Measurements from ENCODE around the gene JUNB.

The JUNB gene

DNA sequence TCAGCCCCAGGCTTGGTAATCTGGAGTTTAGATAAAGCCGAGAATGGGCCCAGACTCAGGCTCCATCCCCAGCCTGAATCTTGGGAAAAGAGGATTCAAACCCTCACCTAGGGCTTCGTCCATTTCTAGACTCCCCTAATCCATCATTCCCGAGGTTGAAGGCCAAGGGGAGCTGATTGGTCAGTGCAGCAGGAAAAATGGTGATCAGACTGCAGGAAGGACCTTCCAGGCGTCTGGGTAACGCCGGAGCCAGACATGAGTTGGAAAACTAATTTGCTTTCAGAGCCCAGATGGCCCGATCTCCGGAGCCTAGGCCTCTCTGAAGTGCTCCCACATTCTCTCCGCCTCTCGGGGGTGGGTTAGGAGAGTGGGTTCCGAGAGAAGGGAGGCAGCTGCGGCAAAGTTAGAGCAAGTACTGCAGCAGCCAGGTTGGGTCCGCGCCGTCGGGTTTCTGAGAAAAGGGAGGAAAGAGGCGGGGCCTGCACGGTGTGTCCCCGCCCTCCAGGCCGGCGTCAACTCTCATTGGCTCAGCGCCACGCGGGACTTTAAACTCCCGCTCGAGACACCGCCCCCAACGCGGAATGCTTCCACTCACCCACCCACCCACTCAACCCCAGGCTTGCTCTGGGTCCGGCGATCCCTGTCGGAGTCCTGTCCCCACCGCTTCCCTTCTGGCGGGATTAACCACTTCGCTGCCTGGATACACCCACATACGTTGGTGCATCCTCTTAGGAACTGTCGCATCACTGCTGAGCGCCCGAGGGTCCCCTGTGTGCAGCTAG lies 43.9 kb downstream of the JUNB start:
- no peak for TF ChIP-seq GATA2 (IDR thresholded peaks at IDR 0.05; ENCODE audit: low read depth, low read length)
- TF ChIP-seq GATA3 (IDR thresholded peaks at IDR 0.05; ENCODE audit: low read depth, low read length): no peak

DNA sequence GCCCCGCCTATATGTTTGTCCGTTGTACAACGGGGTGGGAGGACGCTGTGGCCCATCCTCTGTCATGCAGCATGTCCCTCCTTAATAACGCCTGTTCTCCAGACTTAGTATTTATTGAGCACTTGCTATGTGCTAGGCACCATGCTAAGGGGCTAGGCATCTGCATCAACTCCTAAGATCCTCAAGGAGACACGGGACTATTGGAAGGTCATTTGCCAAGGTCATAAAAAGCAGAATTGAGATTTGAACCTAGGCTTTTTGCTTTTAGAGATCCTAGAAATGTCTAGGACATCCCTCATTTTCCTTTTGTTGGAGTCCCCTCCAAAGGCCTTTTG lies 45.2 kb downstream of the JUNB start:
- TF ChIP-seq GATA3 (IDR thresholded peaks at IDR 0.05; ENCODE audit: low read depth, low read length) (no peak), GATA2 (IDR thresholded peaks at IDR 0.05; ENCODE audit: low read depth, low read length) (no peak)

DNA sequence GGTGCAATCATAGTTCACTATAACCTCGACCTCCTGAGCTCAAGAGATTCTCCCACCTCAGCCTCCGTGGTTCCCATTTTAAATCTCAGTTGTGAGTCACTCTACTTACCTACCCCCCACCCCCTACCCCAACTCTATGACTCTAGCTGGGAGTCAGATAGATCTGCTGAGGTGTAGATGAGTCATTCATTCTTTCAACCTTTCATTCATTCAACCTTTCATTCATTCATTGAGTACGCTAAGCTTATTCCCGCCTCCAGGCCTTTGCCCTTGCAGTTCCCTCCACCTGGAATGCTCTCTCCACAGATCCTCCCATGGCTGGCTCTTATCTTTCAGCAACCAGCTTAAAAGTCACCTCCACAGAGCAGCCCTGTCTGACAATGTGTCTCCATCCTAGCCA lies 45.9 kb downstream of the JUNB start:
- TF ChIP-seq GATA3 (IDR thresholded peaks at IDR 0.05; ENCODE audit: low read depth, low read length): no peak
- TF ChIP-seq GATA2 (IDR thresholded peaks at IDR 0.05; ENCODE audit: low read depth, low read length): no peak

DNA sequence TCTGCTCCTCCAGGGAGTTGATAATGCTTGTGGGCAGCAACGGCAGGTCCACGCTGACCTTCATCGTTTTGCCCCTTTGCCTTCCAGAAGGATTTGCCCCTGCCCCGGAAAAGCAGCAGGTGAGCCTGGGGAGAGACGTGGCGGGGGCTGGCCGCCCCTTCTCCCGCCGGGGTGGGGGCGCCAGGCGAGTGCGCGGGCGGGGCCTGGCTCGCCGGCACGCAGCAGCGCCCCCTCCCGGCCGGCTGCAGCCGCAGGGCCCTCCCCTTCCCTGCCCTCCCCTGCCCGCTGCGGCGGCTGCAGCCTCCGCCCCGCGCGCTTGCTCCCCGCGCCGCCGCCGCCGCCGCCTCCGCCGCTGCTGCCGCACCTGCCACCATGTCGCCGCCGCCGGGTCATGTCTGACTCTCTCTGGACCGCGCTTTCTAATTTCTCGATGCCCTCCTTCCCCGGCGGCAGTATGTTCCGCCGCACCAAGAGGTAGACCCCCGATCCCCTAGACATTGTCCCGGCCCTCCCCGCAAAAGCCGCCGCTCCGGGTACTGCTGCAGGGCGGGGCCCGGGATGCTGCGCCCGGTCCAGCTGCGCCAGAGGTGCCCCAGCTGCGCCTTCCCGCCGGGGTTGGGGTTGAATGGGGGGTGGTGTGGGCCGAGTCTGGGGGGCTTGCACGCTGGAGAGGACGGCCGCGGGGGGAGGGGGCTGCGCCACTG lies 47.0 kb downstream of the JUNB start, which contains the start of gene MAST1:
Gene MAST1, plus strand, starts transcription at position 334 of the 704 bp plus-strand sequence. Its CDS starts 58 bp downstream, at position 392.
- TF ChIP-seq GATA3 (IDR thresholded peaks at IDR 0.05; ENCODE audit: low read depth, low read length): no peak
- no peak for TF ChIP-seq GATA2 (IDR thresholded peaks at IDR 0.05; ENCODE audit: low read depth, low read length)

DNA sequence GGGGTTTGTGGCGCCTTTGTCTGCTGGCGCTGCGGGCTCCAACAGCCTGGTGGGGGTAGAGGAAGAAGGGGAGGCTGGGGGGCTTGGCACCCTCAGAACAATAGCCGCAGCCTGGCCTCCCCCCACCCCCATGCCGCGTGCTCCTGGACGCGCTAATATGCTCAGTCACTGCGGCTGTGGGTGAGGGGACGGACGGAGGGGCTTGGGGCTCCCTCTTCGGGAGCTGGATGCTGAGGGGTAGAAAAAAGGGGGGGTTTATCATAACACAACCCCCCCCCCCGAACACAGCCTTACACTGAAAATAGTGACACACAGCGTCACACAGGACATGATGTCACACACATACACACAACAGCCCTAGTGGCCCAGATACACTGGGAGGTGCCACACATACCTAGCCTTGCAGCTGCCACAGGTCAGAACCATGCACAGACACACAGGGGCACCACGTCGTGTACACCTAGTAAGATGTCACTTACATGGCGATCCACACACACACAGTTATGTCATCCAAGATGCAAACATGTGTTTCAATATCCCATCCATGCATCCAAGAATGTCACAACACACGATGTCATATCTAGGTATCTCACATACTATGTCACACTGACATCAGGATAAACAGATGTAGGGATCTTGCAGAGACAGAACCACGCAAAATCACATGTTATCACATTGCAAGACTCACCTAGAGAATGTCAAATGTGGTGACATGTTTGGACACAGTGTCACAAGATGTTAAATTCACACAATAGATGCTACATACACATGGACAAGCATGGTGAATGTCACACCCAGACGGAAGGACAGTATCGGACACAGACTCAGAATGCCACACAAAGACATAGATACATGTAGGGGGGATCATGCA lies 47.8 kb downstream of the JUNB start:
- TF ChIP-seq GATA2 (IDR thresholded peaks at IDR 0.05; ENCODE audit: low read depth, low read length) (no peak), GATA3 (IDR thresholded peaks at IDR 0.05; ENCODE audit: low read depth, low read length) (no peak)

DNA sequence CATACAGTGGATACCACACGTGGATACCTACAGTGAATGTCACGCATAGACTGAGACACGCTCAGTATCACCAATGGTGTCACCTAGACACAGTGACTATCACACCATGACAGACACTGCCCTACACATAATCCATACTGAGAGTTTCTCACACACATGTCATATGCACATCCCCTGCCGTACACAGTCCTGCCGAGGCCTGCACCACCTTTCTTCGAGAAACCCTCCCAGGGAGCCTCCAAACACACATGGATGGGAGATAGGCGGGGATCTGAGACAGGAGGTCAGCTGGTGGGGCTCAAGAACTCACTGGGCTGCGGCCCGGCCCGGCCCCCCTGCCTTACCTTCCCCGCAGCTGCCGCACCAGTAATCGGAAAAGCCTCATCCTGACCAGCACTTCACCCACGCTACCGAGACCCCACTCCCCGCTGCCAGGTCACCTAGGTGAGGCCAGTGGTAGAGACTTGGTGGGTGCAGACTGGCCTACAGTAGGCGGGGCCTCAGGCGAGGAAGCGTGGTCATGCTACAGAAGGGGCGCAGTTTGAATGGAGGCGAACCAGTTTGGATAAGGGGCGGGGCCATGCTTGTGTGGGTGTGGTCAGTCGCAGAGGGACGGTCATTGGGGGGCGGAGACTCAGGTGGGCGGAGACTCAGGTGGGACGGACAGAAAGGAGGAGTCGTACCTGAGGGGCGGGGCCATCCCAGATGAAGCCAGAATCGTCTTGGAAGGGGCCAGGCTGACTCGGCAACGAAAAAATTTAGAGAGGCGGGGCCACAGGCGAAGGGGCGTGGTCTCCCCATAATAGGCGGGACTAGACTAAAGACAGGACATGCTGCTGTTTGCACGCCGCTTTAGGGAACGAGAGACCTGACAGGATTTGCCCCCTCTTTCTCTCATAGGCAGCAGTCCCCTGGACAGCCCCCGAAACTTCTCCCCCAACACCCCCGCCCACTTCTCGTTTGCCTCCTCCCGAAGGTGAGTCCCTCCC lies 49.1 kb downstream of the JUNB start:
- TF ChIP-seq GATA3 (IDR thresholded peaks at IDR 0.05; ENCODE audit: low read depth, low read length) (no peak), GATA2 (IDR thresholded peaks at IDR 0.05; ENCODE audit: low read depth, low read length) (no peak)

DNA sequence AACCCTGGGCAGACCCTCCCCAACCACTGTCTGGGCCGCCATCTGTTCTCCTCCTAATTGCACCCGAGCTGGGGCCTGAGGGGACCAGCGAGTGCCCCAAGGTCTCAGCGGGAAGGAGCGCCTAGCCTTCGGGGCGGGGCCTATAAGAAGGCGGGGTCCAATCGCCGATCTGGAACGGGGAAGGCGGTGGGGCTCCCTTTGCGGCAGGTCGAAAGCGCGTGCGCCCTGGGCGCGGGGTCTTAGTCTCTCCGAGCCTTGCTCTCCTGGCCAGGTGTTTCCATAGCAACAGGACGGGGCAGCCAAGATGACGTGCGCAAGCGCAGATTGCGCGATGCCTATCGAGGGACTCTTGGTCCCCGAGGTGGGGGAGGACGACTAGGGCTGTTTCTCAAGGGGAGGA lies 49.8 kb downstream of the JUNB start:
- TF ChIP-seq GATA2 (IDR thresholded peaks at IDR 0.05; ENCODE audit: low read depth, low read length): no peak
- TF ChIP-seq GATA3 (IDR thresholded peaks at IDR 0.05; ENCODE audit: low read depth, low read length): no peak

DNA sequence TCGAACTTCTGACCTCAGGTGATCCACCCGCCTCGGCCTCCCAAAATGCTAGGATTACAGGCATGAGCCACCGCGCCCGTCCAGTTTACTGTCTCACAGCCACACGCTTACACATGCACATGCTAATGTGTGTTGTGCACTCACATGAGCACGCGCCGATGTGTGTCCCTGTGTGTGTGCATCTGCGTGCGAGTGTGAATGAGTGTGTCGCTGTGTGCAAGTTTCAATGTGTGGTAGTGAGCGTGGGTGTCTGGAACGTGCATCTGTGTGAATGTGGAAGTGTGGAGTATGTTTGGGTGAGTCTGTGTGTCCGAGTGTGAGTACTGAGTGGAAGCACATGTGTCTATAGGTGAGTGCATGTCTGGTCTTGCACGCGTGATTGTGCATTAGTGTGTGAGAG lies 51.2 kb downstream of the JUNB start:
- TF ChIP-seq GATA2 (IDR thresholded peaks at IDR 0.05; ENCODE audit: low read depth, low read length): no peak
- TF ChIP-seq GATA3 (IDR thresholded peaks at IDR 0.05; ENCODE audit: low read depth, low read length): no peak

All from SH-SY5Y (cell line).